ENCODE data around the gene EPB41L2.

The EPB41L2 gene

GRCh38 chr6:131045139-131045538, 17.9 kb downstream of the EPB41L2 start:
- no peaks in the 10 kb centered on the region for H3K9me3 ChIP-seq (ENCODE audit: insufficient read depth, low read length)
- H2AFZ ChIP-seq (ENCODE audit: low read depth, low read length), result no peak overlapping the region
- no peaks in the 10 kb centered on the region for H3K27me3 ChIP-seq (ENCODE audit: low read depth, low read length)
- H3K27ac ChIP-seq (ENCODE audit: low read length), result no peak overlapping the region
- H3K4me3 ChIP-seq (ENCODE audit: low read length), result no peak overlapping the region
- no peak for TF ChIP-seq CTCF (IDR thresholded peaks at IDR 0.05; ENCODE audit: low read depth, low read length)
- no peak for TF ChIP-seq EZH2phosphoT487 (IDR thresholded peaks at IDR 0.05; ENCODE audit: low read depth)
- no peaks in the 10 kb centered on the region for H3K36me3 ChIP-seq (replicated peaks; ENCODE audit: low read depth, low read length)
- H3K4me2 ChIP-seq (ENCODE audit: low read length), result no peak overlapping the region
- H4K20me1 ChIP-seq (ENCODE audit: insufficient read depth, low read length), result no peaks in the 10 kb centered on the region
- no peaks in the 10 kb centered on the region for H3K79me2 ChIP-seq (ENCODE audit: low read length)
- no peak overlapping the region for H3K9ac ChIP-seq (ENCODE audit: low read length)
- no peaks in the 10 kb centered on the region for H3K4me1 ChIP-seq (ENCODE audit: low read length)

- H3K9me3 ChIP-seq (ENCODE audit: insufficient read depth, low read length), result no peaks in the 10 kb centered on the region
- no peaks in the 10 kb centered on the region for H3K4me1 ChIP-seq (ENCODE audit: low read length)
- H3K27ac ChIP-seq (ENCODE audit: low read length), result no peak overlapping the region
- no peaks in the 10 kb centered on the region for H3K79me2 ChIP-seq (ENCODE audit: low read length)
- no peaks in the 10 kb centered on the region for H3K36me3 ChIP-seq (replicated peaks; ENCODE audit: low read depth, low read length)
- no peak overlapping the region for H2AFZ ChIP-seq (ENCODE audit: low read depth, low read length)
- TF ChIP-seq CTCF (IDR thresholded peaks at IDR 0.05; ENCODE audit: low read depth, low read length) (no peak), EZH2phosphoT487 (IDR thresholded peaks at IDR 0.05; ENCODE audit: low read depth) (no peak)
- no peak overlapping the region for H3K4me2 ChIP-seq (ENCODE audit: low read length)
- no peaks in the 10 kb centered on the region for H4K20me1 ChIP-seq (ENCODE audit: insufficient read depth, low read length)
- H3K4me3 ChIP-seq (ENCODE audit: low read length), result no peak overlapping the region
- H3K9ac ChIP-seq (ENCODE audit: low read length), result no peak overlapping the region
- H3K27me3 ChIP-seq (ENCODE audit: low read depth, low read length), result no peaks in the 10 kb centered on the region
Measured at GRCh38 chr6:131043902-131044447, 19.1 kb downstream of the EPB41L2 start.

- H3K79me2 ChIP-seq (ENCODE audit: low read length), result no peaks in the 10 kb centered on the region
- H3K4me2 ChIP-seq (ENCODE audit: low read length), result no peak overlapping the region
Measured at GRCh38 chr6:131042664-131043063, 20.4 kb downstream of the EPB41L2 start.

GRCh38 chr6:131041814-131042213, 21.2 kb downstream of the EPB41L2 start:
- H3K4me2 ChIP-seq (ENCODE audit: low read length), result no peak overlapping the region
- H3K27me3 ChIP-seq (ENCODE audit: low read depth, low read length), result no peaks in the 10 kb centered on the region
- H2AFZ ChIP-seq (ENCODE audit: low read depth, low read length), result no peak overlapping the region
- no peaks in the 10 kb centered on the region for H4K20me1 ChIP-seq (ENCODE audit: insufficient read depth, low read length)
- no peaks in the 10 kb centered on the region for H3K79me2 ChIP-seq (ENCODE audit: low read length)
- H3K27ac ChIP-seq (ENCODE audit: low read length), result no peak overlapping the region
- TF ChIP-seq EZH2phosphoT487 (IDR thresholded peaks at IDR 0.05; ENCODE audit: low read depth), result no peak
- no peak for TF ChIP-seq CTCF (IDR thresholded peaks at IDR 0.05; ENCODE audit: low read depth, low read length)
- no peaks in the 10 kb centered on the region for H3K36me3 ChIP-seq (replicated peaks; ENCODE audit: low read depth, low read length)
- H3K4me1 ChIP-seq (ENCODE audit: low read length), result no peaks in the 10 kb centered on the region
- H3K4me3 ChIP-seq (ENCODE audit: low read length), result no peak overlapping the region
- no peak overlapping the region for H3K9ac ChIP-seq (ENCODE audit: low read length)
- no peaks in the 10 kb centered on the region for H3K9me3 ChIP-seq (ENCODE audit: insufficient read depth, low read length)

More at GRCh38 chr6:131042664-131043063, 20.4 kb downstream of the EPB41L2 start:
- H3K4me1 ChIP-seq (ENCODE audit: low read length), result no peaks in the 10 kb centered on the region
- H3K27me3 ChIP-seq (ENCODE audit: low read depth, low read length), result no peaks in the 10 kb centered on the region
- no peak overlapping the region for H3K4me3 ChIP-seq (ENCODE audit: low read length)
- H2AFZ ChIP-seq (ENCODE audit: low read depth, low read length), result no peak overlapping the region
- H4K20me1 ChIP-seq (ENCODE audit: insufficient read depth, low read length), result no peaks in the 10 kb centered on the region
- H3K9ac ChIP-seq (ENCODE audit: low read length), result no peak overlapping the region
- no peaks in the 10 kb centered on the region for H3K9me3 ChIP-seq (ENCODE audit: insufficient read depth, low read length)
- H3K36me3 ChIP-seq (replicated peaks; ENCODE audit: low read depth, low read length), result no peaks in the 10 kb centered on the region
- no peak for TF ChIP-seq EZH2phosphoT487 (IDR thresholded peaks at IDR 0.05; ENCODE audit: low read depth)
- no peak for TF ChIP-seq CTCF (IDR thresholded peaks at IDR 0.05; ENCODE audit: low read depth, low read length)
- H3K27ac ChIP-seq (ENCODE audit: low read length), result no peak overlapping the region
